Glutamatergic neuron (in vitro differentiated cells): ENCODE measurements around the gene ZNF628. TPM values are rescaled to one million over a fixed set of nuclear protein-coding genes. Genes with fewer than 3 reads are reported as not detected.

Experiments used
- DNase-seq: peaks from one replicate; pipeline ENCODE4 v3.0.0; 2022
- H3K27ac Mint-ChIP-seq: one replicate; pipeline ENCODE4 v1.8.0; 2020; ENCODE audit warnings: mild to moderate bottlenecking, mixed read lengths, inconsistent platforms; ENCODE audit not compliant: unreplicated experiment
- H3K27me3 Mint-ChIP-seq: one replicate; pipeline ENCODE4 v1.8.0; 2020; ENCODE audit warnings: mild to moderate bottlenecking, moderate library complexity, mixed read lengths, inconsistent platforms; ENCODE audit not compliant: unreplicated experiment
- H3K36me3 Mint-ChIP-seq: one replicate; pipeline ENCODE4 v1.8.0; 2020; ENCODE audit warnings: mild to moderate bottlenecking, mixed read lengths, inconsistent platforms; ENCODE audit not compliant: unreplicated experiment
- H3K4me1 Mint-ChIP-seq: one replicate; pipeline ENCODE4 v1.8.0; 2020; ENCODE audit warnings: mild to moderate bottlenecking, low read depth, mixed read lengths, inconsistent platforms; ENCODE audit not compliant: unreplicated experiment
- H3K4me3 Mint-ChIP-seq: one replicate; pipeline ENCODE4 v1.8.0; 2020; ENCODE audit warnings: mild to moderate bottlenecking, mixed read lengths, inconsistent platforms; ENCODE audit not compliant: unreplicated experiment
- H3K9me3 Mint-ChIP-seq: one replicate; pipeline ENCODE4 v1.8.0; 2020; ENCODE audit warnings: mild to moderate bottlenecking, moderate library complexity, mixed read lengths, inconsistent platforms; ENCODE audit not compliant: unreplicated experiment
- CTCF ChIP-seq: fragments of 200-600 bp; sonication (generic); IDR thresholded peaks from one replicate; pipeline ENCODE4 v1.5.0; 2021; ENCODE audit not compliant: partially characterized antibody, unreplicated experiment
- total RNA-seq: library from RNA; stranded (reverse); fragmentation: NEBNext Ultra II Directional; extraction: Animal tissue kit (Norgen Biotek cat#: 25700); gene quantifications from one replicate; pipeline ENCODE4 v1.2.1, GENCODE V29; 2021; ENCODE audit not compliant: unreplicated experiment

Gene ZNF628
- total RNA-seq, 1 donor from 2014 or later, result 13.7 TPM

GRCh38 chr19:55455576-55456235 lies 20.7 kb upstream of the ZNF628 start:
- peaks cover 18% of the 10 kb centered on the region for H3K4me1 Mint-ChIP-seq
- no peak overlapping the region for H3K27ac Mint-ChIP-seq
- TF ChIP-seq CTCF, result no peak
- no peak overlapping the region for H3K4me3 Mint-ChIP-seq
- no peaks in the 10 kb centered on the region for H3K36me3 Mint-ChIP-seq
- peaks cover 13% of the 10 kb centered on the region for H3K9me3 Mint-ChIP-seq
- no peak for DNase-seq
- peaks cover 12% of the 10 kb centered on the region for H3K27me3 Mint-ChIP-seq

GRCh38 chr19:55456347-55456746 lies 20.1 kb upstream of the ZNF628 start:
- DNase-seq, result no peak
- Mint-ChIP-seq H3K9me3 (peaks cover 13% of the 10 kb centered on the region), H3K4me1 (peaks cover 18% of the 10 kb centered on the region), H3K27me3 (peaks cover 12% of the 10 kb centered on the region), H3K27ac (no peak overlapping the region), H3K4me3 (no peak overlapping the region), H3K36me3 (no peaks in the 10 kb centered on the region)
- TF ChIP-seq CTCF, result no peak

GRCh38 chr19:55457683-55458457 lies 18.5 kb upstream of the ZNF628 start:
- peak overlapping the region; percentile 63 for H3K4me3 Mint-ChIP-seq
- DNase-seq, result no peak
- H3K27ac Mint-ChIP-seq, result peak overlapping the region; percentile 64

DNA sequence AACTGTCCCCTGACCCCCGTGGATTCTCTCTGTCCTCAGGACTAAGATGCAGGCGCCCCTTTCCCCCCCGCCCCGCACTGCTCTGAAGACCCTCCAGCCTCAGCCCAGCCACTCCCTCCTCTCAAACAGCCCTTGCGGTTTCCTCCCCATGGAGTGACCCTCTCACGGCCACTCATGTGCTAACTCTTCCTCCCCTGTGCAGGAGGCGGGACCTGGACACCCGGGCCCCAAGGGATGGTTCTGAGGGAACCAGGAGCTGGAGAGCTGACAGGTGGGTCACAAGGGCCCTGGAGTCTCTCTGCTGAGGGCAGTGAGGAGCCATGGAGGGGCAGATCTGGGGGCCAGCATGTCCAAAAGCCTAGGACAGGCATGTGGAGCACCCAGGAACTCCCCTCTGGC lies 16.9 kb upstream of the ZNF628 start:
- no peak for TF ChIP-seq CTCF
- peaks cover 6% of the 10 kb centered on the region for H3K27me3 Mint-ChIP-seq
- peaks cover 7% of the 10 kb centered on the region for H3K9me3 Mint-ChIP-seq
- H3K4me3 Mint-ChIP-seq, result no peak overlapping the region
- no peak overlapping the region for H3K27ac Mint-ChIP-seq
- H3K36me3 Mint-ChIP-seq, result no peaks in the 10 kb centered on the region
- no peak for DNase-seq
- H3K4me1 Mint-ChIP-seq, result peaks cover 18% of the 10 kb centered on the region

More at GRCh38 chr19:55457683-55458457, 18.5 kb upstream of the ZNF628 start:
- Mint-ChIP-seq H3K4me1 (peaks cover 18% of the 10 kb centered on the region), H3K36me3 (no peaks in the 10 kb centered on the region), H3K9me3 (peaks cover 12% of the 10 kb centered on the region), H3K27me3 (peaks cover 10% of the 10 kb centered on the region)
- TF ChIP-seq CTCF, result no peak

DNA sequence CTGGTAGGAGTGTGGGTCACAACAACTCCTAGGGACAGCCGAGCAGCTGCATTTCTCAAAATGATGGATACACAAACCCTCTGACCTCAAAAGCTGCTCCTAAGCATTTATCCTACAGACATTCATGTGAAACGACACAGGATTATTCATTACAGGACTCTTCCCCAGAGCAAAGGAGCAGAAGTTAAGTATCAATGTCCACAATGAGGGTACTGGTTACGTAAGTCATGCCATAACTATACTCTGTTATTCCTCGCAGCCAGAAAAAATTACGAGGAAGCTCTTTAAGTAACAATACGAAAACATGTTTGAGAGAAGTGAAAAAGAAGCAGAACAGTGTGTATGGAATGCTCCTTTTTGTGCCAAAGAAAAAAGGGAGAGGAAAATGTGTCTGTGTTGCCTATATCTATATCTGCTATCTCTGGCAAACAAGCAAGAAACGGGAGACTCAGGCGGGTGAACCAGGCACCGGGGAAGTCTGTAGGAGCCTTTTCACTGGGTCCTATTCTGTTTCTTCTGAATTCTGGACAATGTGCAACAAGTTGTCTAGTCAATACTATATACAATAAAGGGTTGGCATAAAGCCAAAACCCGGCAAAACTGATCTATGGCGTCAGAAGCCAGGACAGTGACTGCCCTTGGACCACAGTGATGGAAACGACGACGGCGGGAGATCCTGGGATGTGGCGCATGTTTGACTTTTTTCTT lies 16.3 kb upstream of the ZNF628 start:
- H3K4me3 Mint-ChIP-seq, result peak overlapping the region; percentile 81
- no peaks in the 10 kb centered on the region for H3K36me3 Mint-ChIP-seq
- DNase-seq, result no peak
- H3K27me3 Mint-ChIP-seq, result peaks cover 6% of the 10 kb centered on the region
- H3K4me1 Mint-ChIP-seq, result peaks cover 15% of the 10 kb centered on the region
- peak overlapping the region; percentile 52 for H3K27ac Mint-ChIP-seq
- no peak for TF ChIP-seq CTCF
- H3K9me3 Mint-ChIP-seq, result peaks cover 7% of the 10 kb centered on the region
